ENCODE results near the gene DNAJA1. TPM values are rescaled to one million over a fixed set of nuclear protein-coding genes. Genes with fewer than 3 reads are reported as not detected.

Gene DNAJA1
- total RNA-seq, 1 donor from 2014 or later: 247 TPM

- Mint-ChIP-seq H3K36me3 (ENCODE audit: insufficient read depth) (peaks cover 14% of the 10 kb centered on the region), H3K27me3 (no peaks in the 10 kb centered on the region), H3K4me3 (ENCODE audit: low read depth) (no peak overlapping the region), H3K4me1 (ENCODE audit: low read depth) (peaks cover 10% of the 10 kb centered on the region), H3K27ac (no peak overlapping the region), H3K9me3 (ENCODE audit: low read depth) (no peaks in the 10 kb centered on the region)
- no peak for TF ChIP-seq CTCF (IDR thresholded peaks at IDR 0.05; ENCODE audit: unreplicated experiment)
- DNase-seq (ENCODE audit: low spot score, unreplicated experiment): no peak
These were observed 21.0 kb downstream of the DNAJA1 start for GRCh38 chr9:33046061-33046460.

GRCh38 chr9:33048054-33048465, 23.0 kb downstream of the DNAJA1 start:
- no peak for DNase-seq (ENCODE audit: low spot score, unreplicated experiment)
- Mint-ChIP-seq H3K4me3 (ENCODE audit: low read depth) (no peak overlapping the region), H3K27ac (peak overlapping the region; percentile 67), H3K4me1 (ENCODE audit: low read depth) (peaks cover 7% of the 10 kb centered on the region), H3K27me3 (no peaks in the 10 kb centered on the region), H3K9me3 (ENCODE audit: low read depth) (no peaks in the 10 kb centered on the region), H3K36me3 (ENCODE audit: insufficient read depth) (peaks cover 18% of the 10 kb centered on the region)
- TF ChIP-seq CTCF (IDR thresholded peaks at IDR 0.05; ENCODE audit: unreplicated experiment): no peak

GRCh38 chr9:33049680-33050361, 24.7 kb downstream of the DNAJA1 start:
- DNase-seq (ENCODE audit: low spot score, unreplicated experiment): no peak
- no peak overlapping the region for H3K27ac Mint-ChIP-seq
- H3K9me3 Mint-ChIP-seq (ENCODE audit: low read depth): no peaks in the 10 kb centered on the region
- H3K4me1 Mint-ChIP-seq (ENCODE audit: low read depth): peaks cover 2% of the 10 kb centered on the region
- TF ChIP-seq CTCF (IDR thresholded peaks at IDR 0.05; ENCODE audit: unreplicated experiment): no peak
- no peak overlapping the region for H3K4me3 Mint-ChIP-seq (ENCODE audit: low read depth)
- no peaks in the 10 kb centered on the region for H3K27me3 Mint-ChIP-seq
- peaks cover 18% of the 10 kb centered on the region for H3K36me3 Mint-ChIP-seq (ENCODE audit: insufficient read depth)

DNA sequence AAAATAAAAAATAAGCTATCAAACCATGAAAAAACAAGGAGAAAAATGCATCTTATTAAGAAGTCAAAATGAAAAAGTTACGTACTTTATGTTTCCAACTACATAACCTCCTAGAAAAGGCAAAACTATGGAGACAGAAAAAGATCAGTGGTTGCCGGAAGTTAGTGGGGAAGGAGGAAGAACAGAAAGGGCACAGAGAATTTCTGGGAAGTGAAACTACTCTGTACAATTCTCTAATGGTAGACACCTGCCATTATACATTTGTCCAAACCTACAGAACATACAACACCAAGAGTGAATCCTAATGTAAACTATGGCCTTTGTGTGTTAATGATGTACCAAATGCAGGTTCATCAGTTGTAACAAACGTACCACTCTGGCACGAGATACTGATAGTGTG, 26.1 kb downstream of the DNAJA1 start:
- no peak overlapping the region for H3K4me3 Mint-ChIP-seq (ENCODE audit: low read depth)
- H3K4me1 Mint-ChIP-seq (ENCODE audit: low read depth): no peaks in the 10 kb centered on the region
- no peaks in the 10 kb centered on the region for H3K27me3 Mint-ChIP-seq
- peaks cover 15% of the 10 kb centered on the region for H3K36me3 Mint-ChIP-seq (ENCODE audit: insufficient read depth)
- H3K9me3 Mint-ChIP-seq (ENCODE audit: low read depth): no peaks in the 10 kb centered on the region
- no peak for TF ChIP-seq CTCF (IDR thresholded peaks at IDR 0.05; ENCODE audit: unreplicated experiment)
- H3K27ac Mint-ChIP-seq: no peak overlapping the region
- no peak for DNase-seq (ENCODE audit: low spot score, unreplicated experiment)

DNA sequence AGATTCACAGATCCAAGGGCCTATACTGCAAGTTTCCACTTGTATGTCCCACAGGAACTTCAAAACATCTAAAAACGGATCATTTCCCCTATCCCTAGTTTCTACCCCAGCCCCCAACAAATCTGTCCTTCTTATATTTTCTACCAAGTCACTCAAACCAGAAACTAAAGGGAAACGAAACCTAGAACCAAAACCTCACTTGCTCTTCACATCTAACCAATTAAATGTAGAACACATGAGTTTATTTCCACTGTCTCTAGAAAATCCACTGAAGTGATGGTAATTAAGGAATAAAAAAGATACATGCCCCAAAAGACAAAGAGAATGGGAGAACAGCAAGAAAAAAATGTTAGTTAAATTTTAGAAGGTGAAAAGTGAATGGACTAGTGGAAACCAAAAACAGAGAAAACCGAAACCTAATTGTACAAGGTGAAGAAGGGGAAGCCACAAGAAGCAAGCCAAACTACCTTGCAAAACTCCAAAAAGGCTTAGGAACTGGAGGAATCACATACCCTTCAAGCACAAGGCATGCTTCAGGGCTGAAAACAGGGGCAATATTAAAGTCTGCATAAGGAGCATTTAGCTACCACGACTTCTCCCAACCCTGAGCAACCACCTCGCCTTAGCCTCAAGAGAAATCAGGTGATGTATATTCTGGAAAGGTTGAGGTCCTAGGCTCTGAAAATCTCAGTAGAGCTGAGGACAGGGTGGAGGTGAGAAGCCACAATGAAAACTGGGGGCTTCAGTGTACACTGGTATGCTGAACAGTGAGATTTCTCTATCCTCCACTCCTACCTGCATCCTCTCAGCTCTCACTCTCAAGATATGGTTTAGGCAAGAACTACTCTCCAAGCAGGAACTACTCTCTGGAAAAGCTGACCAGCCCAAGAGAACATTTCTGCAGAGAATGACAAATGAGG, 40.3 kb downstream of the DNAJA1 start:
- Mint-ChIP-seq H3K4me3 (ENCODE audit: low read depth) (no peak overlapping the region), H3K4me1 (ENCODE audit: low read depth) (no peaks in the 10 kb centered on the region), H3K36me3 (ENCODE audit: insufficient read depth) (peaks cover 22% of the 10 kb centered on the region), H3K9me3 (ENCODE audit: low read depth) (no peaks in the 10 kb centered on the region), H3K27me3 (no peaks in the 10 kb centered on the region), H3K27ac (no peak overlapping the region)
- no peak for TF ChIP-seq CTCF (IDR thresholded peaks at IDR 0.05; ENCODE audit: unreplicated experiment)
- DNase-seq (ENCODE audit: low spot score, unreplicated experiment): no peak

All from progenitor cell of endocrine pancreas (in vitro differentiated cells).